ENCODE measurements around the gene REV3L.

The REV3L gene

DNA sequence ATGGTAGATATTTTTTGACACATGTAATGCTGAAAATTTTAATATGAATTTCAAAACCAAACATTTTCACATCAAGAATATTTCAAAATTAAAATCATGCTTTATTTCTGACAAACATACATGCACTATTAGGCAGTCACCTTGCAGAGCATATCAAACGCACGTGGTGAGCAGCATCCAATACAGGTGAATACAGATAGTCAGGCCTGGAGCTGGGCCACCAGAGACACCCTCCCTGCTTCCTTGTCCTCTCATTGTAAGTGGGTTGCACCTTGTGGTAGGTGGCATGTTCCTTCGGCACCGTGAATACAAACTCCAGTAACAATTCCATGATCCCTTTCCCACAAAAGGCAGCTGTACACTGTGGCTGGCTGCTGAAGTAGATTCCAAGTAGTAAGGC, 8.9 kb downstream of the REV3L start:
- no peak overlapping the region for H3K27ac ChIP-seq
- TF ChIP-seq, protein P1, sequence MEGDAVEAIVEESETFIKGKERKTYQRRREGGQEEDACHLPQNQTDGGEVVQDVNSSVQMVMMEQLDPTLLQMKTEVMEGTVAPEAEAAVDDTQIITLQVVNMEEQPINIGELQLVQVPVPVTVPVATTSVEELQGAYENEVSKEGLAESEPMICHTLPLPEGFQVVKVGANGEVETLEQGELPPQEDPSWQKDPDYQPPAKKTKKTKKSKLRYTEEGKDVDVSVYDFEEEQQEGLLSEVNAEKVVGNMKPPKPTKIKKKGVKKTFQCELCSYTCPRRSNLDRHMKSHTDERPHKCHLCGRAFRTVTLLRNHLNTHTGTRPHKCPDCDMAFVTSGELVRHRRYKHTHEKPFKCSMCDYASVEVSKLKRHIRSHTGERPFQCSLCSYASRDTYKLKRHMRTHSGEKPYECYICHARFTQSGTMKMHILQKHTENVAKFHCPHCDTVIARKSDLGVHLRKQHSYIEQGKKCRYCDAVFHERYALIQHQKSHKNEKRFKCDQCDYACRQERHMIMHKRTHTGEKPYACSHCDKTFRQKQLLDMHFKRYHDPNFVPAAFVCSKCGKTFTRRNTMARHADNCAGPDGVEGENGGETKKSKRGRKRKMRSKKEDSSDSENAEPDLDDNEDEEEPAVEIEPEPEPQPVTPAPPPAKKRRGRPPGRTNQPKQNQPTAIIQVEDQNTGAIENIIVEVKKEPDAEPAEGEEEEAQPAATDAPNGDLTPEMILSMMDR (IDR thresholded peaks at IDR 0.05): no peak
- no peak for TF ChIP-seq ZFX (IDR thresholded peaks at IDR 0.05; ENCODE audit: borderline replicate concordance)

DNA sequence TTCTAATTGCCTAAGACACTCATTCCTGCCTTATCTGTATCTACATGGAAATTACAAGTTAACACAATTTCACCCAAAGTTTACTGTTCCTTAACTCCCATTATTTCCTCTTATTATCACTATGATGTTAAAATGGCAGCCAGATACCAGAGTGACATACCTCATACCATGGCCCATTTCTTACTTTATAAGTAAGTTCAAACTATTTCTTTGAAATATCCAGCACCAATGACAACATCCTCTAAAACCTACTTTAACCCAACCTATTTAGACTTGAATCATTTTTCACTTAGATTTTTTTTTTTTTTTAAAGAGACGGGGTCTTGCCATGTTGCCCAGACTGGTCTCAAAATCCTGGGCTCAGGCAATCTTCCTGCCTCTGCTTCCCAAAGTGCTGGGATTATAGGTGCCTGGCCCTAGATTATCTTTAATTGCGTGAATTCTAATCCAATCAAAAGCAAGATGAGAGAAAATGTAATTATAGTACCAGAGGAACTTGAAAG, 10.0 kb downstream of the REV3L start:
- TF ChIP-seq ZFX (IDR thresholded peaks at IDR 0.05; ENCODE audit: borderline replicate concordance): no peak
- TF ChIP-seq, protein P1 (IDR thresholded peaks at IDR 0.05): no peak
- H3K27ac ChIP-seq: no peak overlapping the region

DNA sequence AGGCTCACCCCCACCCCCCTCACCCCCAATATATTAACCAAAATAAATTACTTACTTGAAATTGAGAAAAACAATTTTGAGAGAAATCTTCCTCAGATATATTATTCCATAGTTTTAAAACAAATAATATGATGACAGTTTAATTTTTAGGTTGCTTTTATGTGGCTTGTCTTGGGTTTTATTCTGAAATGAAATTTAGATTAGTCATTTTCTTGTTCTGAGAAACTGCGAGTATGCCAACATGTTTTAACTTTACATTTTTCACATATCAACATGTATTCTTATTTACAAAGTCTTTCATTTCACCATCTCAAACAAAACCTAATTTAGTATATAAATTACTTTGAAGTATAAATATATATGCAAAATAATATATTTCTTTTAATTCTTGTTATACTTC, 11.1 kb downstream of the REV3L start:
- TF ChIP-seq, protein P1 (IDR thresholded peaks at IDR 0.05): no peak
- TF ChIP-seq ZFX (IDR thresholded peaks at IDR 0.05; ENCODE audit: borderline replicate concordance): no peak
- no peak overlapping the region for H3K27ac ChIP-seq

DNA sequence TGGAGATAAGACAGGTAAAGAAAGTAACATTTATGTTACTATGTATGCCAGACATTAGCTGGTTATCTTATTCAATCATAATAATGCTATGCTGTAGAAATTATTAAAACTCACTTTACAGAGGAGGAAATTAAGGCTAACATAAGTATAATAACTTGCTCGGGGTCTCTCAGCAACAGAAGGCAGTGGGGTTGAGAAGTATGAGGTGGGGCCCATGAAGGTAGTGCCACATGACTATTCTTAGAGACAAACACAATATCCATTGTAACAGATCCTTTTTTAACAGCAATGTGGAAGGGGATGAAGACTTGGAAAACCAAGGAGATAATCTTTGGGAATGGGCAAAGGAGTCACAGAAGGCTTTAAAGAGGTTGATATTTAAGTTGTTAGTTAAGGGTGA, 11.5 kb downstream of the REV3L start:
- H3K27ac ChIP-seq: no peak overlapping the region
- TF ChIP-seq ZFX (IDR thresholded peaks at IDR 0.05; ENCODE audit: borderline replicate concordance): no peak
- TF ChIP-seq, protein P1 (IDR thresholded peaks at IDR 0.05): no peak

DNA sequence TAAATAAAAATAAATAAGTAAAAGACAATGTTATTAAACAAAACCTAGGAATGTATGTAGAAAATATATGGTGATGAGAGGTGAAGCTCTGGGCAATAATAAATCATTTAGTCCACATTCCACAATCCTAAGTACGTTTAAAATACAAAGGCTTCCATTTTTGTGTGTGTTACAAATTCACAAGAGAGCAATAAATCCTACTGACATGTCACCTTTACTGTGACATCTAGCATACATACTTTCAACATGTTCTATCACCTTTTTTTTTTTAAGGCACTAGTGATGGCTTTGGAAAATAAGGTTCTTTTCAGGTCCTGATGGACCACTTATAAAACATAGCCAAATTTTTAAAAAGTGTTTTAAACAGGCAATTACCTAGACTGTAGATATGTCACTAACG, 12.0 kb downstream of the REV3L start:
- TF ChIP-seq, protein P1 (IDR thresholded peaks at IDR 0.05): no peak
- TF ChIP-seq ZFX (IDR thresholded peaks at IDR 0.05; ENCODE audit: borderline replicate concordance): no peak
- H3K27ac ChIP-seq: no peak overlapping the region

DNA sequence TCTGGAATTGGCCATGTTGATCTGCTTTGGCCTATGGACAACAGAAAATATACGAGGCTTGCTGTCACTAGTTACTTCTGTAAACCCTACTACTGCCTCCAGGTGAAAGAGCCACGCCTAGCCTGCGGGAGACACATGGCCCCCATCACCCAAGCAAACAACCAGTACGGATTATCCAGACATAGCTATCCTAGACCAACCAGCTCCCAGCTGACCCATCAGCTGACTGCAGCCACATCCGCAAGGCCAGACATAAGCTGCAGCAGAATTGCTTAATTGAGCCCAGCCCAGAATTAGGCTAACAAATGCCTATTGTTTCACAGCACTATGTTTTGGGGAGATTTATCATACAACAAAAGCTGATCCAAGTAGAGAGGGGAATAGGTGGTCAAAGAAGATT, 13.5 kb downstream of the REV3L start:
- no peak overlapping the region for H3K27ac ChIP-seq
- TF ChIP-seq, protein P1 (IDR thresholded peaks at IDR 0.05): no peak
- no peak for TF ChIP-seq ZFX (IDR thresholded peaks at IDR 0.05; ENCODE audit: borderline replicate concordance)

DNA sequence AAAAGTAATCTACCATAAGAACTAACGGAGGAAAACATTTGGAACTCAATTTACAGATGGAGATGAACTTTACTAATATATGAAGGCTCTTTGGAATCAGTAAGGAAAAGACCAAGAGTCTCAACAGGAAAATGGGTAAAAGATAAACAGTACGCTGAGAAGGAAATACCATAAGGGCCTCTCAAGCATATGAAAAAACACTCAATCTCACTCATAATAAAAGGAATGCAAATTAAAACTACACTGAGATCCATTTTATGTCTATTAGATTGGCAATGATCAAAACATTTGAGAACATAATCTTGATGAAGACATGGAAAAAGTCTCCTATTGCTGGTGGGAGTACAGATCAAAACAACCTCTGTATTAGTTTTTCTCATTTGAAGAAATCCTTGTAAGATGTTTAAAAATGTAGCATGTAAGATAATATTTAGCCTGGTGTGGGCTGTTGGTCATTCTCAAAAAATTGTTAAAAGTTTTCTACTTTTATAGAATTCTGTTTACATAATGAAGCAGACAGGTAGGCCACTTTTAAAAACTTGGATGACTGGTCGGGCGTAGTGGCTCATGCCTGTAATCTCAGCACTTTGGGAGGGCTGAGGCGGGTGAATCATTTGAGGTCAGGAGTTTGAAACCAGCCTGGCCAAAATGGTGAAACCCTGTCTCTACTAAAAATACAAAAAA, 14.5 kb downstream of the REV3L start:
- H3K27ac ChIP-seq: no peak overlapping the region
- TF ChIP-seq ZFX (IDR thresholded peaks at IDR 0.05; ENCODE audit: borderline replicate concordance): no peak
- TF ChIP-seq, protein P1 (IDR thresholded peaks at IDR 0.05): no peak
